ENCODE data around the gene TBC1D9B. TPM values are rescaled to one million over a fixed set of nuclear protein-coding genes. Genes with fewer than 3 reads are reported as not detected.
A peak's percentile ranks its signal among the peaks of the same experiment; 100 is the strongest.

Gene TBC1D9B
- total RNA-seq, 1 experiment from 2014 or later = 127 TPM

- peaks cover 2% of the 10 kb centered on the region; the same call in 1 of the 2 replicates for H4K20me1 ChIP-seq (ENCODE audit: insufficient read depth)
- BruUV-seq (replicated peaks) = no TSS peak
- H2AFZ ChIP-seq (ENCODE audit: low read depth, low read length, poor library complexity, severe bottlenecking) = no peak overlapping the region
- ChIA-PET RAD21 (ENCODE audit: low non-redundant PET in 1 of 2, low total read pairs in 2 of 2, uncharacterized antibody in 2 of 2, unreplicated experiment in 2 of 2) (interaction anchor here in 1 of 2 experiments (0.6 kb wide), 1 partner anchor 15 kb away, joined by 3 read pairs; no protein-coding TSS in a partner anchor), POLR2A (interaction anchor here (0.7 to 0.9 kb wide), 2 partner anchors 193 to 667 kb away, joined by 3 read pairs; partner anchors contain the start of gene HNRNPH1), CTCF (no interaction called here)
- TF ChIP-seq ELF1 (IDR thresholded peaks at IDR 0.05; ENCODE audit: borderline replicate concordance, low read depth) = no peak
- no peak for TF ChIP-seq MAX (IDR thresholded peaks at IDR 0.05)
- TF ChIP-seq ZFX (IDR thresholded peaks at IDR 0.05) = no peak
- H3K27ac ChIP-seq (ENCODE audit: low read depth, low read length) = peak overlapping the region; percentile 99; the same call in 1 of the 2 replicates
- no peaks in the 10 kb centered on the region for H3K9me2 ChIP-seq (ENCODE audit: insufficient read depth)
- H3K9ac ChIP-seq (ENCODE audit: low read length) = no peak overlapping the region
- no peaks in the 10 kb centered on the region for H3K27me3 ChIP-seq (ENCODE audit: insufficient read depth, low read length)
- peaks cover 12% of the 10 kb centered on the region for H3K79me2 ChIP-seq (ENCODE audit: insufficient read depth, low read length)
- peaks cover 30 to 41% of the 10 kb centered on the region in 2 experiments for H3K4me1 ChIP-seq (ENCODE audit: control insufficient read depth in 1 of 2, insufficient read depth in 2 of 2, low read length in 2 of 2)
- no peak for DNase-seq (ENCODE audit: low read depth, low spot score)
- intact Hi-C loops (cut with micrococcal nuclease) = no loop called here
- no peaks in the 10 kb centered on the region for H3K9me3 ChIP-seq (ENCODE audit: control insufficient read depth in 1 of 2, insufficient read depth in 1 of 2, low read depth in 1 of 2, low read length in 2 of 2)
- no peak for ATAC-seq
- H3K36me3 ChIP-seq (ENCODE audit: control insufficient read depth in 1 of 2, insufficient read depth in 2 of 2, low read length in 2 of 2) = peaks cover 19 to 25% of the 10 kb centered on the region in 2 experiments; a peak in 3 of 4 replicates
- H3K4me2 ChIP-seq (ENCODE audit: low read length) = no peak overlapping the region
- H3K4me3 ChIP-seq (replicated peaks in 1 of 2; ENCODE audit: low read depth in 1 of 2, low read length in 2 of 2) = no peak overlapping the region
Observed at GRCh38 chr5:179816796-179817469, 90.8 kb downstream of the TBC1D9B start.

GRCh38 chr5:179816401-179816795, 91.3 kb downstream of the TBC1D9B start:
- no peaks in the 10 kb centered on the region for H3K9me3 ChIP-seq (ENCODE audit: control insufficient read depth in 1 of 2, insufficient read depth in 1 of 2, low read depth in 1 of 2, low read length in 2 of 2)
- no peak overlapping the region for H3K4me2 ChIP-seq (ENCODE audit: low read length)
- H3K9me2 ChIP-seq (ENCODE audit: insufficient read depth) = no peaks in the 10 kb centered on the region
- no TSS peak for BruUV-seq (replicated peaks)
- H2AFZ ChIP-seq (ENCODE audit: low read depth, low read length, poor library complexity, severe bottlenecking) = no peak overlapping the region
- ATAC-seq = no peak
- DNase-seq (ENCODE audit: low read depth, low spot score) = no peak
- H3K27ac ChIP-seq (ENCODE audit: low read depth, low read length) = no peak overlapping the region
- intact Hi-C loops (cut with micrococcal nuclease) = no loop called here
- CTCF ChIA-PET = no interaction called here
- POLR2A ChIA-PET = no interaction called here
- H4K20me1 ChIP-seq (ENCODE audit: insufficient read depth) = no peaks in the 10 kb centered on the region
- no peak overlapping the region for H3K4me3 ChIP-seq (replicated peaks in 1 of 2; ENCODE audit: low read depth in 1 of 2, low read length in 2 of 2)
- no peaks in the 10 kb centered on the region for H3K27me3 ChIP-seq (ENCODE audit: insufficient read depth, low read length)
- peaks cover 6% of the 10 kb centered on the region for H3K79me2 ChIP-seq (ENCODE audit: insufficient read depth, low read length)
- RAD21 ChIA-PET (ENCODE audit: low non-redundant PET in 1 of 2, low total read pairs in 2 of 2, uncharacterized antibody in 2 of 2, unreplicated experiment in 2 of 2) = no interaction called here
- peaks cover 29 to 38% of the 10 kb centered on the region in 2 experiments for H3K4me1 ChIP-seq (ENCODE audit: control insufficient read depth in 1 of 2, insufficient read depth in 2 of 2, low read length in 2 of 2)
- H3K9ac ChIP-seq (ENCODE audit: low read length) = no peak overlapping the region
- peaks cover 19 to 24% of the 10 kb centered on the region in 2 experiments; a peak in 3 of 4 replicates for H3K36me3 ChIP-seq (ENCODE audit: control insufficient read depth in 1 of 2, insufficient read depth in 2 of 2, low read length in 2 of 2)
- TF ChIP-seq CEBPB (IDR thresholded peaks at IDR 0.05; ENCODE audit: low read depth) (no peak), REST (IDR thresholded peaks at IDR 0.05; ENCODE audit: low read depth) (no peak), ZFX (IDR thresholded peaks at IDR 0.05) (no peak), TCF7L2 (IDR thresholded peaks at IDR 0.05; ENCODE audit: borderline replicate concordance, extremely low read depth, insufficient read depth, insufficient read length) (no peak), ATF3 (IDR thresholded peaks at IDR 0.05) (no peak), YY1 (IDR thresholded peaks at IDR 0.05; ENCODE audit: extremely low read depth, insufficient replicate concordance, low read depth, low read length) (no peak), EGR1 (IDR thresholded peaks at IDR 0.05; ENCODE audit: low read depth) (no peak), JUND (IDR thresholded peaks at IDR 0.05) (no peak), EZH2phosphoT487 (IDR thresholded peaks at IDR 0.05; ENCODE audit: borderline replicate concordance) (no peak), ELF1 (IDR thresholded peaks at IDR 0.05; ENCODE audit: borderline replicate concordance, low read depth) (no peak), ZNF274 (IDR thresholded peaks at IDR 0.05; ENCODE audit: low read depth, low read length) (no peak), SP1 (IDR thresholded peaks at IDR 0.05; ENCODE audit: low read depth) (no peak)

Measured in HCT116 (cell line).